Skeletal muscle satellite cell (primary cell): ENCODE data around the gene AVL9.

ENCODE experiments used
- H3K27me3 ChIP-seq: 2 replicates; pipeline ENCODE4 v1.7.0; 2013; ENCODE audit warnings: low read length; ENCODE audit not compliant: control insufficient read depth, insufficient read depth
- H3K36me3 ChIP-seq: 2 replicates; pipeline ENCODE4 v1.7.0; 2013; ENCODE audit warnings: mild to moderate bottlenecking, control low read depth, low read length; ENCODE audit not compliant: insufficient read depth
- H3K4me1 ChIP-seq: 2 replicates; pipeline ENCODE4 v1.7.0; 2013; ENCODE audit warnings: low read length; ENCODE audit not compliant: control insufficient read depth, insufficient read depth
- H3K4me2 ChIP-seq: 2 replicates; pipeline ENCODE4 v1.7.0; 2013; ENCODE audit warnings: mild to moderate bottlenecking, low read length
- H3K4me3 ChIP-seq: 2 replicates; pipeline ENCODE4 v1.7.0; 2013; ENCODE audit warnings: low read length
- H3K9ac ChIP-seq: 2 replicates; pipeline ENCODE4 v1.7.0; 2013; ENCODE audit warnings: mild to moderate bottlenecking, low read depth, low read length, moderate library complexity
- H3K9me3 ChIP-seq: replicated peaks from 2 replicates; pipeline ENCODE4 v1.7.0; 2013; ENCODE audit warnings: mild to moderate bottlenecking, control low read depth, low read length

AVL9 gene

GRCh38 chr7:32536585-32536984 is 41.3 kb downstream of the AVL9 start:
- Histone ChIP-seq H3K36me3 (peaks cover 7% of the 10 kb centered on the region), H3K4me2 (no peak overlapping the region), H3K27me3 (no peaks in the 10 kb centered on the region), H3K4me3 (no peak overlapping the region), H3K9ac (no peak overlapping the region), H3K9me3 (no peaks in the 10 kb centered on the region), H3K4me1 (peaks cover 7% of the 10 kb centered on the region)

GRCh38 chr7:32537760-32538159 is 42.5 kb downstream of the AVL9 start:
- no peak overlapping the region for H3K9ac ChIP-seq
- peaks cover 7% of the 10 kb centered on the region for H3K4me1 ChIP-seq
- H3K9me3 ChIP-seq = no peaks in the 10 kb centered on the region
- no peaks in the 10 kb centered on the region for H3K27me3 ChIP-seq
- H3K4me2 ChIP-seq = no peak overlapping the region
- H3K36me3 ChIP-seq = no peaks in the 10 kb centered on the region
- no peak overlapping the region for H3K4me3 ChIP-seq

GRCh38 chr7:32539366-32539765 is 44.1 kb downstream of the AVL9 start:
- Histone ChIP-seq H3K36me3 (peaks cover 9% of the 10 kb centered on the region), H3K9ac (no peak overlapping the region), H3K27me3 (no peaks in the 10 kb centered on the region), H3K4me3 (no peak overlapping the region), H3K4me1 (peaks cover 7% of the 10 kb centered on the region), H3K9me3 (no peaks in the 10 kb centered on the region), H3K4me2 (no peak overlapping the region)

- Histone ChIP-seq H3K9ac (no peak overlapping the region), H3K4me2 (no peak overlapping the region), H3K27me3 (no peaks in the 10 kb centered on the region), H3K4me3 (no peak overlapping the region), H3K36me3 (peaks cover 15% of the 10 kb centered on the region), H3K4me1 (peaks cover 7% of the 10 kb centered on the region), H3K9me3 (no peaks in the 10 kb centered on the region)
Measured at GRCh38 chr7:32539919-32540531, 44.7 kb downstream of the AVL9 start.

GRCh38 chr7:32542595-32542994 is 47.3 kb downstream of the AVL9 start:
- Histone ChIP-seq H3K4me3 (no peak overlapping the region), H3K4me2 (no peak overlapping the region), H3K36me3 (peaks cover 27% of the 10 kb centered on the region), H3K9me3 (no peaks in the 10 kb centered on the region), H3K9ac (no peak overlapping the region), H3K27me3 (no peaks in the 10 kb centered on the region), H3K4me1 (no peaks in the 10 kb centered on the region)

- H3K27me3 ChIP-seq = no peaks in the 10 kb centered on the region
- H3K4me3 ChIP-seq = no peak overlapping the region
- H3K9ac ChIP-seq = no peak overlapping the region
- no peaks in the 10 kb centered on the region for H3K9me3 ChIP-seq
- H3K36me3 ChIP-seq = peaks cover 63% of the 10 kb centered on the region
- no peak overlapping the region for H3K4me2 ChIP-seq
- no peaks in the 10 kb centered on the region for H3K4me1 ChIP-seq
Measured at GRCh38 chr7:32559480-32559879, 64.2 kb downstream of the AVL9 start.

- H3K4me1 ChIP-seq = no peaks in the 10 kb centered on the region
- H3K27me3 ChIP-seq = no peaks in the 10 kb centered on the region
- no peak overlapping the region for H3K9ac ChIP-seq
- H3K36me3 ChIP-seq = peaks cover 57% of the 10 kb centered on the region
- no peak overlapping the region for H3K4me2 ChIP-seq
- H3K4me3 ChIP-seq = no peak overlapping the region
- no peaks in the 10 kb centered on the region for H3K9me3 ChIP-seq
Measured at GRCh38 chr7:32560075-32560474, 64.8 kb downstream of the AVL9 start.

- no peak overlapping the region for H3K9ac ChIP-seq
- H3K9me3 ChIP-seq = no peaks in the 10 kb centered on the region
- no peaks in the 10 kb centered on the region for H3K4me1 ChIP-seq
- no peaks in the 10 kb centered on the region for H3K27me3 ChIP-seq
- no peak overlapping the region for H3K4me3 ChIP-seq
- no peak overlapping the region for H3K4me2 ChIP-seq
- H3K36me3 ChIP-seq = peaks cover 50% of the 10 kb centered on the region
Measured at GRCh38 chr7:32561613-32562012, 66.3 kb downstream of the AVL9 start.

GRCh38 chr7:32564542-32564941 is 69.3 kb downstream of the AVL9 start:
- peaks cover 38% of the 10 kb centered on the region for H3K36me3 ChIP-seq
- H3K9ac ChIP-seq = no peak overlapping the region
- H3K27me3 ChIP-seq = no peaks in the 10 kb centered on the region
- H3K9me3 ChIP-seq = no peaks in the 10 kb centered on the region
- H3K4me1 ChIP-seq = no peaks in the 10 kb centered on the region
- H3K4me2 ChIP-seq = no peak overlapping the region
- H3K4me3 ChIP-seq = no peak overlapping the region

GRCh38 chr7:32569388-32570289 is 74.3 kb downstream of the AVL9 start:
- Histone ChIP-seq H3K9ac (no peak overlapping the region), H3K4me1 (no peaks in the 10 kb centered on the region), H3K27me3 (no peaks in the 10 kb centered on the region), H3K9me3 (no peaks in the 10 kb centered on the region), H3K4me3 (no peak overlapping the region), H3K36me3 (peaks cover 30% of the 10 kb centered on the region), H3K4me2 (no peak overlapping the region)

- H3K36me3 ChIP-seq = peaks cover 56% of the 10 kb centered on the region
- H3K4me1 ChIP-seq = no peaks in the 10 kb centered on the region
Measured at GRCh38 chr7:32573110-32573687, 77.9 kb downstream of the AVL9 start.

More at GRCh38 chr7:32573110-32573687, 77.9 kb downstream of the AVL9 start:
- Histone ChIP-seq H3K9me3 (no peaks in the 10 kb centered on the region), H3K9ac (no peak overlapping the region), H3K27me3 (no peaks in the 10 kb centered on the region), H3K4me2 (no peak overlapping the region), H3K4me3 (no peak overlapping the region)
